GM19324 (cell line): Measurements from ENCODE around the gene BET1L.
A peak's percentile ranks its signal among the peaks of the same experiment; 100 is the strongest.
"Not testable (repeated sequence)": the region's sequence is repeated elsewhere in the genome, so short reads cannot be mapped to it uniquely, and the experiment has no call there.

Experiments used
- ATAC-seq: cut with Tn5 transposase; IDR thresholded peaks from one replicate; pipeline ENCODE4 v1.9.1; 2021; ENCODE audit warnings: mild to moderate bottlenecking, moderate library complexity; ENCODE audit not compliant: unreplicated experiment, low FRiP score

Gene BET1L, protein sequence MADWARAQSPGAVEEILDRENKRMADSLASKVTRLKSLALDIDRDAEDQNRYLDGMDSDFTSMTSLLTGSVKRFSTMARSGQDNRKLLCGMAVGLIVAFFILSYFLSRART

DNA sequence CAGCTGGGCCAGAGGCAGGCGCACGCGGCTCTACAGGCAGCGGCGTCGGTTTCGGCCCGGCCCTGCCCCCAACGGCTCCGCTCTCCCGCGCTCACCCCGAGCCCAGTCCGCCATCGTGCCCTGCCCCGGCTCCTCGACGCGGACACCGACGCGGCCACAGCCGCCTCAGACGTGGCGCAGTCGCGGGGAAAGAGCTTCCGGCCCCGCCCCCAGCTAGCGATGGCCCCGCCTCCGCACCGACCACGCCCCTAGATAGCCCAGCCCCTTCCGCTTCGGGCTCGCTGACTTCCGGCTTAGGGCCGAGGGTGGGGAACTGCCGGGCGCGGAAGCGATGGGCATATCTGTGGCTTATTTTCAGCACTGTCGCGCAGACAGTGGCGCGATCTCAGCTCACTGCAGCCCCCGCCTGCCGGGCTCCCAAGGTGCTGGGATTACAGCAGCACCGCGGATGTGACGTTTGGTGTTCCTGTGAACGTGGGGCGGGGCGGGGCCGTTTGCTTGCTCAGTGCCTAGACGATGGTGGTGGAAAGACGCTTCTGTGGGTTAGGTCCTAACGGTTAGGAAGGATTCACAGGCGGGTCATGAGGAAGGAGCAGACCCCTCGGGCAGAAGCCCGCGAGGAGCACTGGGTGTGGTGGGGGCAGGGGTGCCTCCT, at the start of gene BET1L, which contains the start of gene RIC8A:
Gene BET1L, minus strand, starts transcription at position 192 of the 655 bp plus-strand sequence. Its CDS starts 78 bp downstream, at position 114.
Gene RIC8A, plus strand, starts transcription at position 501 of the 655 bp plus-strand sequence. CDS start 1,147 bp downstream, outside the sequence.
- peak; percentile 80 for ATAC-seq

DNA sequence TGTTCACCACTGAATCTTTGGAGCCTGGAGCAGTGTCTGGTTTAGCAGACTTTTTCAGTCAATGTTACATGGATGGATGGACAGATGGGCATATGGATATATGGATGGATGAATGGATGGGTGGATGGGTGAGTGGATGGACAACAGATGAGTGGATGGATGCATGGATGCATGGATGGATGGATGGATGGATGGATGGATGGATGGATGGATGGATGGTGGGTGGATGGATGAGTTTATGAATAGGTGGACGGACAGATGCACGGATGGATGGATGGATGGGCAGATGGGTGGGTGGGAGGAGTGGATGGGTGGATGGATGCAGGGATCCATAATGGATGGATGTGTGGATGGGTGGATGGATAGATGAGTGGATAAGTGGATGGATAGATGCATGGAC, 48.6 kb upstream of the BET1L start:
- no peak for ATAC-seq

DNA sequence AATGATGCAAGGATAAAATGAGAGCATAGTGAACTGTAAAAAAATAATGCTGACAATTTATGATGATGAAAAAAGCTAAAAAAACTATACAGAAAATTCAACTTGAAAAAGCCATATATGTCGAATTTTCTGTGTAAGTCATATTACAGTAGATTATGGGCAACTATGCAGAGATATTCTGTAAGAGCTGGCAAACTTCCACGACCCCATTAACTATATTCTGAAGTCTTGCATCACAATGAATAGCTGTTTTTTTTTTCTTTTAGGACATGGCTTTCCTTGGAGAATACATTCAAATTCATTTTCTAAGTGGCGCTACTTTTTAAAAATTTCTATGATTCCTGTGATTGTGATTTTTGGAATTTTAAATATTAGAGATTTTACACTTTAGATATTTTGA, 48.0 kb upstream of the BET1L start:
- no peak for ATAC-seq

DNA sequence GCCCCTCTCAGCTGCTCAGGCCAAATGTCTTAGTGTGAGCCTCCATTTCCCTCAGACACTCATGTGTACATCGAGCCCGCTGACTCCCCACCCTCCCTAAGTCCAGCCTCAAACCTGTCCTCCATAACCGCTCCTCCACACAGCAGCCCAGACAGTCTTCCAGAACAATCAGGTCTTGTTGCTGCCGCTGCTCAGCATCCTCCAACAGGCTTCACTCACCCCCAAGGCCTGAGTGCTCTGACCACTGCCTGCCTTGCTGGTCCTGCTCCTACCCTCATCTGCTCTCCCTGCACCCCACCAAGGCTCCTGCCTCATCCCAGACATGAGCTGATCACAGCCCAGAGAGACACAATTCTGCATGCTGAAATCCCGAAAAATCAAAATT, 46.7 kb upstream of the BET1L start:
- ATAC-seq = no peak

DNA sequence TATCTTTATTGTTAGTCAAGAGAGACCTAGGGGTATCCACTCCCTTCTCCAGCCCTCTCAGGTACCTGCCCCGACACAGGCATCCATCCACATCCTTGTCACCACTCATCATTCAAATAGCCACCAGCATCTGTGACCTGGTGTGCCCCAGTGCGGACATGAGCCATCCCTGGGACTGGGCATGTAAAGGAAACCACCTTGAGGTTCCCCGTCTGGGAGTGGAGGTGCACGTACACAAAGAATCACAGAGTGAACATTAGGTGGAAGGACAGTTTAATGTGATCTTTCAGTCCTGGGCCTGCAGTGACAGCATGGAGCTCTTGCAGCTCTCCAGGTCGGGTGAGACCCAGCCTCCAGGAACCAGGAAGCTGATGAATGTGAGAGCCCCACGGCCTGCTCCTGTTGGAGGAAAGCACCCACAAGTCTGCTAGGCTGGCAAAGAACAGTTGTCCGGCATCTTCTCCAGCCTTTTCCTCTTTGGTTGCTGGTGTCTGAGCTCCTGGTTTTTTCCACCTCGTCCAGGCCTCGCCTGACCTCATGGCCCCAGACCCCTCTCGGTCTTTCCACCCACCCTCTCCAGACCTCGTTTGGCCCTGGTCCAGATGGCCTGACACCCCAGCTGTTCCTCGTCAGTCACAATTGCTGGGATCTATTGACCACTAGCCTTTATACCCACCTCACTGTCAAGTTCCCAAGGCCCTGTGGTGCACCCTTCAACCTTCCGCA, 46.1 kb upstream of the BET1L start:
- no peak for ATAC-seq

DNA sequence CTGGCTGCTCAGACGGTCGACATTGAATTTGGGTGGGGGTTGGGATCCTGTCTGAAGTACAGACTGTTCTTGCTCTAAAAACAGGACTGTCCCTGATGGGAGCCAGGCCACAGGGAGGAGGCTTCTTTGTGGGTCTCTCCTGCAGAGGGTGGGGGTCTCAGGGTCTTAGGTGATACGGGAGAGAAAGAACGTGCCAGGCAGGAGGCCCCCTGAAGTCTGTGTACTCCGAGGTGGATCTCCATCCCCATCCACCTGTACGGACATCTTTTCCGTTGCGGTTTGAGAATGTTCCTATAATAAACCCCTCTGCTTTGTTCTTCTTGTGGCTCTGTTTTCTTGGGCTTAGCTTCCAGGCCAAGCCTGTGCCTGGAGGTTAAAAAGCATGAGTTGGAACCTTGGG, 45.5 kb upstream of the BET1L start:
- no peak for ATAC-seq

DNA sequence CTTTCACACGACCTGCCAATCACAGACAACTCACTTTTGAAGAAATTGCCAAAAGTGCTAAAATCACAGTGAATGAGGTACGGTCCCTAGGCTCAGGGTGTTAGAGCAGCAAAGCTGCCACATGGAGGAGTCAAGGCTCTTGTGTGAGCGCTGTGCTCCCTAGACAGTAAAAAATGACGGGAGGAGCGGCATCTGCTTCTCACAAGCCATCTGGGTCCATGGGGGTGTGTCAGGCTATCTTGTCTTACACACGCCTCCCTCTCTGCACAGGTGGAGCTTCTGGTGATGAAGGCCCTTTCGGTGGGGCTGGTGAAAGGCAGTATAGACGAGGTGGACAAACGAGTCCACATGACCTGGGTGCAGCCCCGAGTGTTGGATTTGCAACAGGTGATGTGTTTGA, 44.4 kb upstream of the BET1L start:
- no peak for ATAC-seq

DNA sequence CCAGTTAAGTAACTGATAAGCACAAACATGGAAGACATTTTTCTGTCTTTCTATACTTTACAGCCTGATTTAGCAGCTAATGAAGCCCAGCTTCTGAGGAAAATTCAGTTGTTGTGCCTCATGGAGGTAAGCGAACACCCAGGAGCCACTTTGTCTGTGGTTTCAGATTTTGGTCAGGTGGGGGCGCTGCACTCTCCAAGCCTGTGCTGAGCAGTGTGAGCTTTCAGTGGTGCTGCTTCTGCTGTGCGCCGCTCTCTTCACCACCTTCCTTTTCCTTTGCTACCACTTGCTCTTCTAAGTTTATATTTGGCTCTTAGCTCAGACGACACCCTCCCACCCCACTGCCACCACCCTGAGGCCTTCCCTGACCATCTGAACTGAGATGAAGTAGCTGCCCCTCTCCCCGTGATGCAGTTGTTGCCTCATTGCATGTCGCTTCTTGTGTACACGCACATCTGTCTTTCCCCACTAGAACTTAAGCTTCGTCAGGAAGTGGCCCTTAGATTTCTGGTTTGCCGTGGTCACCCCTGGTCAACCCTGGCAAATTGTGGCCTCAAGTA, 43.6 kb upstream of the BET1L start:
- ATAC-seq = no peak

DNA sequence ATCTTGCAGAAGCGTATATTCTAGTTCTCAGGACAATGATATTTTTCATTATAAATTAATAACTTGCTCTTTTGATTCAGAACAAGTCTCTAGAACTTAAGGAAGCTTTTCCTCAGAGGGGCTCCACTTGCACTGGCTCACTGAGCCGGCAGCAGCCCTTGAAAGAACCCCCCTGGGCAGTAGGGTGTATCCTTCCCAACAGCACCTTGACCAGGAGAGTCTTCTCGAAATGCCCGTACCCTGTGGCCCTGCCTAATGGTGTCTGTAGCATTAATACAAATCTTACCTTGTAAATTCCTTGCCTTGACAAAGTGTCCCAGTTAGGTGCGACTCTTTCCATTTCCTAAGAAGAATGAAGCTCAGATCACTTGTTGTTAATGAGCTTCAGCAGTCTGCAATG, 43.1 kb upstream of the BET1L start:
- no peak for ATAC-seq

DNA sequence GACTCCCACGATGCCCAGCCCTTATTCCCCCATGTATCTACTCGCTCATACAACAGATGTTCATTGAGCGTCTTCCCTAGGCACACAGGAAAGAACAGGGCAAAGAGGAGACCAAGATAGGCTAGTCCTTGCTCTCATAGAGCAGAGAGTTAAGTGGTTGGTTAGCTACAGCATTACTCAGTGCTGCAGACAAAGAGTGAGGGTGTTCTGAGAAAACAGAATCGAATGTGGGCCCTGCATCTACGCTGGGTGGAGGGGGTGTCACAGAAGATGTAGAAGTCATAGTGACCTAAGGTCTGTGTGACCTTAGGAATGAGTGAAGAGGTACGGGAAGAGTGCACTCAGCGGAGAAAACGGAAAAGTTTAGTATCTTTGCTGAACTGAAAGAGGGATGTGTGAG, 41.9 kb upstream of the BET1L start:
- ATAC-seq = no peak

DNA sequence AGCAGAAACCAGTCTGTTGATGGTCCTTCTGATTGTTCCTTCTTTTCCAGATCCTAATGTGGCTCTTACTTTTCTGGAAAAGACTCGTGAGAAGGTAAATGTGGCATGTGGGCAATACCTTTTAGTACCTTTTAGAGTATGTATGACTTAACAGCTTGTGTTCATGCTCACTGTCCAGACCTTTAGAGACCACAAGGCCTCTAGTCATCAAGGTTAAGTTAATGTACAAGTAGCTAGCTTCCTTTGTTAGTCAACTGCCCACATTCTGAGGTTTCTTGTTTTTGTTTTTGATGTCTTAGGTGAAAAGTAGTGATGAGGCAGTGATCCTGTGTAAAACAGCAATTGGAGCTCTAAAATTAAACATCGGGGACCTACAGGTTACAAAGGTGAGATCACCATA, 37.2 kb upstream of the BET1L start:
- no peak for ATAC-seq

DNA sequence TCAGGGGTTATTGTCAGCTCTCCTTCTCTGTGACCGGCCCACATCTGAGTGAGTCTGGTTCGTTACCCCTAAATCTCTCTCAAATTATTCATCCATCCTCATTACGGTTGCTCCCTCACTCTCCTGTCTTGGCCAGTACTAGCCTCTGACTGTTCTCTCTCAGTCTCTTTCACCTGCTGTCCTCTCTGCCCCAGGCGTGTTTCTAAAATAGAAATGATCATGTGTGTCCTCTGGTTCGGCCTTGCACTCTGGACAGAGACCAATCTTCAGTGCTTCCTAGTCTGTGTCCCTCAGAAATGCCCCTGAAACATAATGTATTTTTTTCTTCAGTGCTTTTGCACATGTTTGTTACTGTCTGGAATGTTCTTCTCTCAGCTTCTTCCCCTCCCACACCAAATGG, 34.4 kb upstream of the BET1L start:
- ATAC-seq = no peak

DNA sequence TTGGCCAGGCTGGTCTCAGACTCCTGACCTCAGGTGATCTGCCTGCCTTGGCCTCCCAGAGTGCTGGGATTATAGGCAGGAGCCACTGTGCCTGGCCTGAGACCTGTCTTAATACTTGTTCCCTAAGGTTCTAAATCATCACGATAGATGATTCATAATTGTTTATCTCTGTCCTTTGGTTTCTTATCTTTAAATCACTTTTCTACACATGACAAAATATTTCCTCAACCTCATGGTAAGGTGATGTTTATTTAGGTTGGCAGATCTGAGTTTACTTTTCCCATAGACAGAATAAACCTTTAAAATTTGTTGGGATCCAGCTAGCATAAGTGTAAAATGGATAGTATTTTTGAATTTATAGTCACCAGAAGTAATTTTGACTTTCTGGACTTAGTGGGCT, 33.1 kb upstream of the BET1L start:
- no peak for ATAC-seq

DNA sequence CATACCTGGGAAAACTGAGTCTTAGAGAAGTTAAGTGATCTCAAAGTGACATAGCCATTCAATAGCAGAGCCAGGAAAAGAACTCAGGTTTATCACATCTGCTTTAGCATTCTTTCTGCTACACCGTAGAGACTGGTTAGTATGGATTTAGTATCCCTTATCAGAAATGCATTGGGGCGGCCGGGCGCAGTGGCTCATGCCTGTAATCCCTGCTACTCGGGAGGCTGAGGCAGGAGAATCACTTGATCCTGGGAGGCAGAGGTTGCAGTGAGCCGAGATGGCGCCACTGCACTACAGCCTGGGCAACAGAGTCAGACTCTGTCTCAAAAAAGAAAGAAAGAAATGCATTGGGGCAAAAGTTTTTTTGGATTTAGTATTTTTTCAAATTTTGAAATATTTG, 31.1 kb upstream of the BET1L start:
- not testable (repeated sequence) for ATAC-seq

DNA sequence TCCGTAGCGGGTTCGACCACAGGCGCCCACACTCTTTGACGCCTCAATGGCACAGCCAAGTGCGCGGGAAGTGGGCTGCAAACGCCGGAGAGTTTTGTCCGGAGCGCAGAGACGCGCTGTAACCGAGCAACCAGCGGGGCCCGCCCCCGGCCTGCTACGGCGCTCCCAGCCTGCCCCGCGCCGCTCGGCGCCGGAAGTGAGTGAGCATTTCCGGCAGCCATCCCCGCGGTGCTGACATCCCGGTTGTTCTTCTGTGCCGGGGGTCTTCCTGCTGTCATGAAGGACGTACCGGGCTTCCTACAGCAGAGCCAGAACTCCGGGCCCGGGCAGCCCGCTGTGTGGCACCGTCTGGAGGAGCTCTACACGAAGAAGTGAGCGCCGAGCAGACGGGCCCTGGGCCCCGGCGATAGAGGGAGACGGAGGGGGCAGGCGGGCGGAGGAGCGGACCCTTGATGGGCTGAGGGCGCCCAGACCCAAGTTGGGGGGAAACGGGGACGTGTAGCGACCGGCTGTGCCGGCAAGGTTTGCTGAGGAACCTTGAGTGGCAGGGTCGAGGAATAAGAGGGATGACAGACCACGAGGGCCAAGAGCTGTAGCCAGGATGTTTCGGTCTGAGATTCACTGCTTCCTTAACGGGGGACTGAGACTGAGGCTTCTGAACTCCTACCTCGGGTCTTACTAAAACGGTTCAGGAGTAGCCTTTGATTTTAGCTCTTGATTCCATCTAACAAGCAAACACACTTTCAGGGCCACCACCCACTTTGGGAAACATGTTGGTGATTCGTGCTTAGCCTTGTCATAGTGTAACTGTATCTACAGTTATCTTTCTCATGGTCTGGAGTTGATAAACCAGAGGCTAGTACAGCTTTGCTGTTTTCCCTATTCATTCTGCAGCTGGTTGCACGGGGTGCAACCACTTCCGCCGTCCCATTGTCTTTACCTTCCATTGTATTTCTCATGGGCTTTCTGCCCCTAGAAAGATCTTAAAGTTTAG, 29.9 kb upstream of the BET1L start, which contains the start of gene PSMD13:
Gene PSMD13, plus strand, starts transcription at position 203 of the 994 bp plus-strand sequence. Its CDS starts 74 bp downstream, at position 277.
- peak; percentile 88 for ATAC-seq

DNA sequence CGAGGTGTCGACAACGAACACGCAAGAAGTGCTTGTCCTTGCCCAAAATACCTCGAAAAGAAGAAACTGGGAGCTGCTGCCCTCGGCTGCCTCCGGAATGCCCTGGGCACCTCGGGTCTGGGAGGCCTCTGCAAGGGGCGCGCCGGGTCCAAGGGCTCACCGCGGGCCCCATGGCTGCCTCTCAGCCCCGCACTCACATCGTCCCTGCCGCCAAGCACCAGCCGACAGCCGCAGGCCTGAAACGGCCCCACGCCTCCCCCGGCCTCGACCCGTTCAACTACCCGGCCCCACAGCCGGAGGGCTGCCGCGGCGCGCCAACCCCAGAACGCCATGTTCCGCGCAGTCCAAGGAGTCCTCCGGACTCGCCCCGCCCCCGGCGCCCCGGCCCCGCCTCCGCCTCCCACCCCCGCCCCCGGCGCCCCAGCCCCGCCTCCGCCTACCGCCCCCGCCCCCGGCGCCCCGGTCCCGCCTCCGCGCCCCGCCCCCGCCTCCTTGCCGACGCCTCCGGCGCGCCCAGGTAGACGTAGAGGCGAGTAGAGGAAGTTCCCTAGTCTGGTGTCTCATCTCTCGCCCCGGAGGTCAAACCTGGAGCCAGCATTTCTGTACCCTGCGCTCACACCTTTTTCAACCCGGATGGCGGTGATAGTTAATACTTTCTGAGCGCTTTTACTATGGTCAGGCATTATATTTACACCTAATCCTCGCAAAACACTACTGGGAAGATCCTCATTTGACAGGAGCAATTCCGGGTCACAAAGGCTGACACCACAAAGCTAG, 29.0 kb upstream of the BET1L start, which contains the start of gene SIRT3:
Gene SIRT3, minus strand, starts transcription at position 346 of the 777 bp plus-strand sequence. Its CDS starts 14 bp downstream, at position 332.
- peak; percentile 71 for ATAC-seq

DNA sequence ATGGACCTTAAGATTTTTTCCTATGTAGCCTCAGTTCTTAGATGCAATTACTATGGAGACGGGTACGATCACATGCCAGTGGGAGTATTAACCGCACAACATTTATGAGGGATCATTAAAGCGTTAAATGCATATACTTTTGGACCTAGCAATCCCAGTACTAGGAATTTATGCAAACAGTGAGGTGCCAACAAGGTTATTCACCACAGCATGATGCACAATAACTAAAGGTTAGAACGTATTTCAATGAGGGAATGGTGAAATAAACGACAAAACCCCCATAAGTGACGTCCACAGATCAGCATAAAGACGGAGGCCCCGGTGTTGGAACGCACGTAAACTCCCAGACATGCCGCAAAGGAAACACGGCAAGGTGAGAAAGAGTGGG, 28.4 kb upstream of the BET1L start:
- no peak for ATAC-seq

DNA sequence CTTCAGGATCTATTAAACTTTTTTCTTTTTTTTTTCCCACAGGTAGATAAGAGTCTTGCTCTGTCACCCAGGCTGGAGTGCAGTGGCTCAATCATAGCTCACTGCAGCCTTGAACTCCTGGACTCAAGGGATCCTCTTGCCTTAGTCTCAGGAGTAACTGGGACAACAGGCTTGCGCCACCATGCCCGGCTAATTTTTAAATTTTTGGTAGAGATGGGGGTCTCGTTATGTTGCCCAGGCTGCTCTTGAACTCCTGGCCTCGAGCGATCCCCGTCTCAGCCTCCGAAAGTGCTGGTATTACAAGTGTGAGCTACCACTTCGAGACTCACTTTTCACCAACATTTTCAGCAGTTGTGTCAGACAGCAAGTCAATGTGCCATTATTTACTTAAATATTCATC, 28.0 kb upstream of the BET1L start:
- no peak for ATAC-seq

DNA sequence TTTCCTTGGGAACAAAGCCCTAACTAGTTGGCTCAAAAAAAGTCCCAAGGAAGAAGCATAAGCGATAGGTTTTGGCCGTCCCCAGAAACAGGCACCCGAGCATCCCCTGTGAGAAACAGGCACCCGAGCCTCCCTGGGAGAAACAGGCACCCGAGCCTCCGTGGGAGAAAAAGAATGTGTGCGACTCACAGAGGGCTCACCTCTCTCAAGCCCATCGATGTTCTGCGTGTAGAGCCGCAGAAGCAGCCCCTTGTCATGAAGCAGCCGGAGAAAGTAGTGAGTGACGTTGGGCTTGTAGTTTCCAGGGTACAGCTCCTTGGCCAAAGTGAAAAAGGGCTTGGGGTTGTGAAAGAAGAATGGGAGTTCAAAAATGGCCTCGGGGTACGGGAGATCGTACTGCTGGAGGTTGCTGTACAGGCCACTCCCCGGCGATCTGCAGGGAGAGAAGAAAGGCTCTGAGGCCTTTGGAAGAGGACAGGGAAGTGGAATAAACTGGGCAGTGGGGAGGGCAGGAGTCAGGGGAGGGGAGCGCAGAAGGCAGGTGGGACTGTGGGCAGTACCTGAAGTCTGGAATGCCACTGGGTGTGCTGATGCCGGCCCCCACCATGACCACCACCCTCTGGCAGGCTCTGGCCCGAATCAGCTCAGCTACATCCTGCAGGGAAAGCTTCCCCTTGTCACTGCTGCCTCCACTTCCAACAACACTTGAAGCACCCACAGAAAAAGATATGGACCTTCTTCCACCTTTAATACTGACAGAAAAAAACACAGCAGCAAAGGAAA, 25.8 kb upstream of the BET1L start:
- no peak for ATAC-seq
